IPS-18c (cell line): Measurements from ENCODE around the gene PRKCE.

Experiments
- H3K4me3 ChIP-seq: 2 replicates; pipeline ENCODE4 v1.7.0; 2013; ENCODE audit warnings: low read depth, mild to moderate bottlenecking, low read length, moderate library complexity; ENCODE audit not compliant: insufficient read depth
- H3K9me3 ChIP-seq: one replicate; pipeline ENCODE4 v1.6.1; 2013; ENCODE audit warnings: mild to moderate bottlenecking, low read length, moderate library complexity; ENCODE audit not compliant: control insufficient read depth, insufficient read depth

Gene PRKCE

GRCh38 chr2:45897842-45898241 lies 246.4 kb downstream of the PRKCE start:
- no peaks in the 10 kb centered on the region for H3K9me3 ChIP-seq

GRCh38 chr2:45898819-45899218 lies 247.3 kb downstream of the PRKCE start:
- no peaks in the 10 kb centered on the region for H3K9me3 ChIP-seq
- no peak overlapping the region for H3K4me3 ChIP-seq

More at GRCh38 chr2:45897842-45898241, 246.4 kb downstream of the PRKCE start:
- no peak overlapping the region for H3K4me3 ChIP-seq

DNA sequence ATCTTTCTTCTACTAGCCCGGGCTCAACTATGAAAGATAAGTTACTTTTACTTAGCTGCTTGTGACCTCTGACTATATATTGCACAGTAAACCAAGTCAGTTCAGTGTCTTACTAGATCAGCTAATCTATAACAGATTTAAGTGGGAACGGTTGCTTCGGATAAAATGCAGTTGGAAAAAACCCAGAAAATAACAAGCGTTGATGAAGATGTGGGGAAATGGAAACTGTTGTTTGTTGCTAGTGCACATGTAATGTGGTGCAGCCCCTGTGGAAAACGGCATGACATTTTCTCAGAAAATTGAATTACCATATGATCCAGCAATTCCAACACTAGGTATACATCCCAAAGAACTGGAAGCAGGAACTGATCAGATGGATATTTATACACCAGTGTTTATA lies 248.5 kb downstream of the PRKCE start:
- no peak overlapping the region for H3K4me3 ChIP-seq
- H3K9me3 ChIP-seq, result no peaks in the 10 kb centered on the region

GRCh38 chr2:45901468-45902032 lies 250.1 kb downstream of the PRKCE start:
- Histone ChIP-seq H3K4me3 (no peak overlapping the region), H3K9me3 (no peaks in the 10 kb centered on the region)

DNA sequence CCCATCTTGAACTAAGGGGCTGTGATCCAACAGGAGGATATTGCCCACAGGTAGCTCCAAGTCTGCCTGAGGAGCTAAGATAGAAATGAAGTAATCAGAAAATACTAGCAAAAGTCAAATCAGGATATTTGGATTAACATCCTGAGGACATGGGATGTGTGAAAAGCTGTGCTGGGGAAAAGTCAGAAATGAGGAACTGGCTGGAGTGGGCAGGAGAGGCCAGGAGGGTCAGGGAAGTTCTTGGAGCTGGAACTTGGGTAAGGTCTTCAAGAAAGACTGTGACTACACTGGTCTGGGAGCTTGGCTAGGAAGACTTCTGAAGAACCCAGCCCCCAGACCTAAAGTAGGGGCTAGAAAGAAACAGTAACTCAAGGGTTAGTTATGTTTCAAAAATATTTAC lies 250.9 kb downstream of the PRKCE start:
- Histone ChIP-seq H3K4me3 (no peak overlapping the region), H3K9me3 (no peaks in the 10 kb centered on the region)

- no peak overlapping the region for H3K4me3 ChIP-seq
- no peaks in the 10 kb centered on the region for H3K9me3 ChIP-seq
These were observed 251.4 kb downstream of the PRKCE start for GRCh38 chr2:45902781-45903375.

DNA sequence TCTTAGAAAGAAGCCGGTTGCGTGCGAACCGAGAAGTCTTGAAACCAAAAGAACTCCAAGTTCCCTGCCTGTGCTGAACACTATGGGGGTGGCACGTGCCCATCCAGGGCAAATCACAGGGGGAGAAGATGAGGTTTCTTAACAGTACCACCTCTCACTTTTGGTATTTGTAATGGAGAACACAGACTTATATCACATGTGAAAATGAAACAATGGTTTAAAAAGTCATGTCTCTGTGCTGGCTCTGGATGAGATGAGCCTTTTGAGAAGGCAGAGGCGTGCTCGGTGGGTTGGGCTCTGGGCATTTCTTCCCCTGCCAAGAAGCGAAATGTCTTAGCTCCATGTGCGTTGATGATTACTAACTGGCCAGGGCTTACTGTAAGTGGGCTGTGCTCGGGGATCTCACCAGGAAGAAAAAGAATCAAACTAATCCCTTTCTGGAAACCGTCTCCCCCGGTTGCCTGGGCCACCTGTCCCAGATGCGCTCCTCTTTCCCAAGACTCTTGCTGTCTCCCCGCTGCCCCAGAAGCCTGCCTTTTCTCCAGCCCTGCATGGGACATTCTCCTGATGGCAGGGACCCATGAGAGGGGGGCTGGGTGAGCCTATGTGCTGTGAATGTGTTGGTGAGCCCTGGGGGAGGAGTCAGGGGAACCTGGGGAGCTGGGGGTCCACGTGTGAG lies 252.9 kb downstream of the PRKCE start:
- no peaks in the 10 kb centered on the region for H3K9me3 ChIP-seq
- H3K4me3 ChIP-seq, result no peak overlapping the region

GRCh38 chr2:45904946-45905631 lies 253.6 kb downstream of the PRKCE start:
- H3K4me3 ChIP-seq, result no peak overlapping the region
- no peaks in the 10 kb centered on the region for H3K9me3 ChIP-seq

- H3K4me3 ChIP-seq, result no peak overlapping the region
- H3K9me3 ChIP-seq, result no peaks in the 10 kb centered on the region
These were observed 254.1 kb downstream of the PRKCE start for GRCh38 chr2:45905632-45905958.

DNA sequence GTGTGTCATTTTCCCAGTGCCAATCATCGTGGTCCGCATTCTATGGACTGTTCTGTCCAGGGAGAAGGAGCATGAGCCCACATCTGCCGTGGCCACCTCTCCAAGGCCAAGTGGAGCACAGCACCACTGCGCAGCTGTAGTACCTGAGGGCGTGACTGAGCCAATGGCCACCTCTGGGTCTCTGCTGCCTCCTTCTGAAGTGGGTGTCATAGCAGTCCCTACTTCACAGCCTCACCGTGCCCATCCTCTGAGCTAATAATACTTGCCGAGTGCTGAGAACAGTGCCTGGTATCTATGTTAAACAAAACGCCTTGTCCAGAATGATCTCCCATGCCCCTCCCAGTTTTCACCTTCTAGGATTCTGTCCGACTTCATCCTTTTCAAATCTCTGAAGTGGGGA lies 256.1 kb downstream of the PRKCE start:
- H3K9me3 ChIP-seq, result no peaks in the 10 kb centered on the region
- H3K4me3 ChIP-seq, result no peak overlapping the region

DNA sequence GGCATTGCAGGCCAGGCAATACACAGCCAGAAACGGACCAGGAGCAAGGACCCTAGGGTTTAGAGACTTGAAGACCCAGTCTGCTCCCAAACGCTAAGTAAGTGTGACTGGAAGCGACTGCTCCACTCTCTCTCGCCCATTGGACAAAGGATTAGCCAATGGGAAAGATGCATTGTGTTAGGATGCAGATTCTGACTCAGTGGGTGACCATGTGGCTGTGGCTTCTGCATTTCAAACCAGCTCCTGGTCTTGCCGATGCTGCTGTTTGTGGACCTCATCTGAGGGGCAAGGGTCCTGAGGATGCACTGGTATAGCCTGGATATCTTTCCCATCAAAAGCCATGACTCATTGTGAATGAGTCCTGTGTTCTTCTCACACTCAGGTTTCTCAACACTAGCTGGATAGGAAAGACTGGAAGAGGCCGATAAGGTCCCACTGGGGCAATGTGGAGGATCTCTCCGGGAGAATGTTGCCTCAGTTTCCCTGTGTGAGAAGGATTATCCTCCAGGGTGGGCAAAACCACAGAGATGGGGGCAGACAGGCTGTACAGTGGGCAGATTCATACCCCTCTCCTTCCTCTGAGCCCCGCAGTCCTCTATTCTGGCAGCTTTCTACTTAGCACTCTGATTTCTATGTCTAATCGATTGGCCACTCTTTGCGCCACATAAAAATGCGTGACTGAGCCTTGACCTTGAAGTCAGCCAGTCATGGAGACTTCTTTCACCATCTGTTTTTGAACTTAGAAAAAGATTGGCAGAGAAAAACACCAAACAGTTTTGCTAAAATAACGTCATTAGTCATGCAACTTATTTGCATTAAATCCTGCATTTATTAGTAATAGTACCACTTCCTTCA lies 257.1 kb downstream of the PRKCE start:
- H3K4me3 ChIP-seq, result no peak overlapping the region

GRCh38 chr2:45909171-45909565 lies 257.7 kb downstream of the PRKCE start:
- H3K9me3 ChIP-seq, result no peaks in the 10 kb centered on the region
- no peak overlapping the region for H3K4me3 ChIP-seq

More for the DNA sequence above, 257.1 kb downstream of the PRKCE start:
- no peaks in the 10 kb centered on the region for H3K9me3 ChIP-seq

DNA sequence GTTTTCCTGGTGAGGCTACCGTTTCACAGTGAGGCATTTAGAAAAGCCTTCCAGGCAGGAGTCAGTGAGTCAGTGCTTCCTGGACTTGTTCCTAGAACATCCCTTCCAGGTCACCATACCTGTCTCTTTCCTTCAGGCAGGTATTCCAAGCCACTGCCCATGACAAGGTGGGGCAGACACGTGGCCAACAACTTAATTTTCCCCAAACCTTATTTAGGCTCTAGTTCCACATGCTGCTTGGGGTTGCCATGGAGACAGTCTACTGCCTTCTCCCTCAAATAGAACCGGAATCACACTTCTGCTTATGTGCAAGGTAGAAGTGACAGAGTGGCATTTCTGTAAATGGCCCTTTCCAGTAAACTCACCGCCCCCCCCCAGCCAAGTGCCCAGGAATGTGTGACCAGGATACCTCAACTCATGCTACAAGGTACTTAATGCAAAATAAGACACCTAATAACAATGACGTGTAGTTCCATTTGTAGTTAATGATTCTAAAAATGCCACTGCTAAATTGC lies 258.3 kb downstream of the PRKCE start:
- no peak overlapping the region for H3K4me3 ChIP-seq

GRCh38 chr2:45910473-45911060 lies 259.1 kb downstream of the PRKCE start:
- Histone ChIP-seq H3K4me3 (no peak overlapping the region), H3K9me3 (no peaks in the 10 kb centered on the region)

More for the DNA sequence above, 258.3 kb downstream of the PRKCE start:
- no peaks in the 10 kb centered on the region for H3K9me3 ChIP-seq

DNA sequence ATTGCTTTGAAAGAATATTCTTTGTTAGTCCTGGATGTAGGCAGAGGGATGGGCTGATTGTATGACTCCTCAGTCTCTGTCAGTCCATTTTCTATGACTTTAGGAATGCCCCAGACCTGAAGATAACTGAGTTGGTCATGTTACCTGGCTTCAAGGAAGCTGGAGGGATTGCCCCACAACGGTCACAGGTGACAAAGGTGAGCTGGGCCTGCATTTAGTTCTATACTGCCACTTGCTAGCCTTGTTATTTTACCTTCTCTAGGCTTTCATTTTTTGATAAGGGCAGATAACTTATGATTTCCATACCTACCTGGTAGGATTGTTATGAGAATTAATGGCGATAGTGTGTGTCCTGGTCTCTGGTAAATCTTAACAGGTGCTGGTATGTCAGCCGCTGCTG lies 260.1 kb downstream of the PRKCE start:
- Histone ChIP-seq H3K4me3 (no peak overlapping the region), H3K9me3 (no peaks in the 10 kb centered on the region)

DNA sequence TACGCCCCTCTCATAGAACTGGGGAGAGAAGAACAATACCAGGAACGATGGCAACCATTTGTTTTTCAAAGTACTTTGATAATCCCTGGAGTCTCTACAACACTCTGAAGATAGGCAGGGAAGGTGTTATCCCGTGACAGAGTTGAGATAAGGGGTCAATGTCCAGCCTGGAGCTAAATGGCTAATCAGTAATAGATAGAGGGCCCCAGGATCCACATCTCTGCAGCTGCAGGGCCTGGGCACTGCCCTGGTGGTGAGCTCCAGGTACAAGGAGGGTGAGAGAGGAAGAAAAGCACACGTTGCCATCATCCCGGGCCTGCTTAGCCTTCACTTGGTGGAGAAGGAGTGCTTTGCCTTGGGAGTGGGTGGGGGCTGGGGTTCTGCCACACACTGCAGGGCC lies 260.6 kb downstream of the PRKCE start:
- H3K4me3 ChIP-seq, result no peak overlapping the region
- no peaks in the 10 kb centered on the region for H3K9me3 ChIP-seq

DNA sequence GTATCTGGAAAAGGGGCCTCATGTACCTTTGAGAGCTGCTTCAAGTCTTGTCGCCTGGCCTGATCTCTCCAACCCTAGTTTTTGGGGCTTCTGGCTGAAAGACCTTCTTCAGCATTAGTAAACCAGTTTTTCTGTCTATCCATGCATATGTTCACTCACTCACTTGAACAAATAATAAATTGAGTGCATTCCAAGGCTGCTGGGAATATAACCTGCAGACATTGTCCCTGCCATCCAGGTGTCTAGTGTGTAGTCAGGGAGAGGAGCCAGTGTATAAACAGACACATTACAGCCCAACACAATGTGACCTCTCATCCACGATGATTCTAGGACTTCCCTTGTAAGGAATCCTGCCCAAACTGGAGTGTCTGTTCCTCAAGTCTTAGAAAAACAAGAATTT lies 262.1 kb downstream of the PRKCE start:
- H3K9me3 ChIP-seq, result no peaks in the 10 kb centered on the region
- no peak overlapping the region for H3K4me3 ChIP-seq
